Mesothelial cell of epicardium (in vitro differentiated cells): ENCODE measurements around the gene TTC7B. TPM values are rescaled to one million over a fixed set of nuclear protein-coding genes. Genes with fewer than 3 reads are reported as not detected.

Source experiments
- DNase-seq, 2 experiments: peaks; one replicate each; pipeline ENCODE4 v3.0.0; 2021; ENCODE audit warnings: low spot score in 2 of 2; ENCODE audit not compliant: unreplicated experiment in 2 of 2
- H3K27ac Mint-ChIP-seq: 2 replicates; pipeline ENCODE4 v1.8.0; 2021; ENCODE audit warnings: mixed read lengths
- H3K27me3 Mint-ChIP-seq: 2 replicates; pipeline ENCODE4 v1.8.0; 2021; ENCODE audit warnings: low read depth, mixed read lengths
- H3K36me3 Mint-ChIP-seq: 2 replicates; pipeline ENCODE4 v1.8.0; 2021; ENCODE audit warnings: mixed read lengths
- H3K4me1 Mint-ChIP-seq: 2 replicates; pipeline ENCODE4 v1.8.0; 2021; ENCODE audit warnings: mixed read lengths
- H3K4me3 Mint-ChIP-seq: 2 replicates; pipeline ENCODE4 v1.8.0; 2021; ENCODE audit warnings: mild to moderate bottlenecking, moderate library complexity, mixed read lengths
- H3K9me3 Mint-ChIP-seq: 2 replicates; pipeline ENCODE4 v1.8.0; 2021; ENCODE audit warnings: mixed read lengths
- total RNA-seq: library from RNA; stranded (reverse); gene quantifications from 3 replicates; pipeline ENCODE4 v1.2.1, GENCODE V29; 2021
- TF ChIP-seq, protein P1 (sequence below): fragments of 200-600 bp; sonication (generic); IDR thresholded peaks from one replicate; pipeline ENCODE4 v1.5.0; 2021; ENCODE audit warnings: antibody characterized with exemption; ENCODE audit not compliant: unreplicated experiment

Gene TTC7B
- total RNA-seq, 1 donor from 2014 or later = 56.5 TPM

DNA sequence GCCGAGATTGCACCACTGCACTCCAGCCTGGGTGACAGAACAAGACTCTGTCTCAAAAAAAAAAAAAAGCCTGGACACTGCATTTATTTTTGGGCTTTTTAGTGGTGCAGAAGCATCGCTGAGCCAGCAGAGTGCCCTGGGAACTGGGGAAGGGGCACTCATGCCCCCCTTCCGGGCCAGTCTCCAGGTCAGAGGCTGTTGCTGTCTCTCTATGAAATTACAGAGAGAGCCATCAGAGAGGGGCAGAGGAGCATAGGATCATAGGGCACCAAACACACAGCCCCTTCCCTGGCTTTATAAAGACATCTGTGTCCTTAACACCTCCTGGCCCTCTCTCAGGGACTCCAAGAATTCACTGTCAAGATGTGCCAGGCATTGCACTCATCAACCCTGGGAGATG lies 223.6 kb downstream of the TTC7B start:
- Mint-ChIP-seq H3K36me3 (peaks cover 9% of the 10 kb centered on the region), H3K9me3 (no peaks in the 10 kb centered on the region), H3K27me3 (no peaks in the 10 kb centered on the region), H3K4me1 (peaks cover 5% of the 10 kb centered on the region), H3K27ac (no peak overlapping the region), H3K4me3 (no peak overlapping the region)
- TF ChIP-seq, protein P1, sequence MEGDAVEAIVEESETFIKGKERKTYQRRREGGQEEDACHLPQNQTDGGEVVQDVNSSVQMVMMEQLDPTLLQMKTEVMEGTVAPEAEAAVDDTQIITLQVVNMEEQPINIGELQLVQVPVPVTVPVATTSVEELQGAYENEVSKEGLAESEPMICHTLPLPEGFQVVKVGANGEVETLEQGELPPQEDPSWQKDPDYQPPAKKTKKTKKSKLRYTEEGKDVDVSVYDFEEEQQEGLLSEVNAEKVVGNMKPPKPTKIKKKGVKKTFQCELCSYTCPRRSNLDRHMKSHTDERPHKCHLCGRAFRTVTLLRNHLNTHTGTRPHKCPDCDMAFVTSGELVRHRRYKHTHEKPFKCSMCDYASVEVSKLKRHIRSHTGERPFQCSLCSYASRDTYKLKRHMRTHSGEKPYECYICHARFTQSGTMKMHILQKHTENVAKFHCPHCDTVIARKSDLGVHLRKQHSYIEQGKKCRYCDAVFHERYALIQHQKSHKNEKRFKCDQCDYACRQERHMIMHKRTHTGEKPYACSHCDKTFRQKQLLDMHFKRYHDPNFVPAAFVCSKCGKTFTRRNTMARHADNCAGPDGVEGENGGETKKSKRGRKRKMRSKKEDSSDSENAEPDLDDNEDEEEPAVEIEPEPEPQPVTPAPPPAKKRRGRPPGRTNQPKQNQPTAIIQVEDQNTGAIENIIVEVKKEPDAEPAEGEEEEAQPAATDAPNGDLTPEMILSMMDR = no peak
- DNase-seq = no peak

DNA sequence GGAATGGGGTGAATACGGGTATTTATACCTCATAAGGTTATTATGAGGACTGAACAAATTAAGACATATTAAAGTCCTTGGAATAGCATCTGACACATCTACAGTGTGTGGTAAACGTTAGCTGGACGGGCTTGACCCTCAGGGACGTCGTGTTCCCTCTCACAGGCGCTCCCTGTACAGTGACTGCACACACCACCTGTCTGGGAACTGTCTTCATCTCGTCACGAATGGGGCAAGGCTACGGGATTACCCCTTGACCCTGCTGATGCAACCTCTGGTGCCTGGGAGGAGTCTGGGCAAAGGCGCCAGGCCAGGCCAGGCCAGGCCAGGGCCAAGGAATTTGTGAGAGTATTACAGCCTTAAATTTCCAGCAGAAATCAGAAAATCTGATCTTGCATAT lies 228.3 kb downstream of the TTC7B start:
- Mint-ChIP-seq H3K4me1 (no peaks in the 10 kb centered on the region), H3K27ac (no peak overlapping the region), H3K9me3 (no peaks in the 10 kb centered on the region), H3K36me3 (peaks cover 17% of the 10 kb centered on the region), H3K27me3 (no peaks in the 10 kb centered on the region), H3K4me3 (no peak overlapping the region)
- no peak for DNase-seq
- TF ChIP-seq, protein P1 = no peak

GRCh38 chr14:90587252-90587910 lies 228.8 kb downstream of the TTC7B start:
- TF ChIP-seq, protein P1 = no peak
- no peak for DNase-seq
- Mint-ChIP-seq H3K4me3 (no peak overlapping the region), H3K27ac (no peak overlapping the region), H3K9me3 (no peaks in the 10 kb centered on the region), H3K36me3 (peaks cover 17% of the 10 kb centered on the region), H3K27me3 (no peaks in the 10 kb centered on the region), H3K4me1 (no peaks in the 10 kb centered on the region)

- Mint-ChIP-seq H3K36me3 (peaks cover 16% of the 10 kb centered on the region), H3K27me3 (no peaks in the 10 kb centered on the region), H3K27ac (no peak overlapping the region), H3K4me1 (peaks cover 2% of the 10 kb centered on the region), H3K4me3 (no peak overlapping the region), H3K9me3 (no peaks in the 10 kb centered on the region)
- TF ChIP-seq, protein P1 = no peak
- DNase-seq = no peak
These were observed 231.1 kb downstream of the TTC7B start for GRCh38 chr14:90585106-90585505.

GRCh38 chr14:90583916-90584605 lies 232.2 kb downstream of the TTC7B start:
- no peak for DNase-seq
- TF ChIP-seq, protein P1 = no peak
- H3K4me3 Mint-ChIP-seq = no peak overlapping the region
- peaks cover 2% of the 10 kb centered on the region for H3K4me1 Mint-ChIP-seq
- H3K36me3 Mint-ChIP-seq = peaks cover 14% of the 10 kb centered on the region
- no peaks in the 10 kb centered on the region for H3K27me3 Mint-ChIP-seq
- H3K9me3 Mint-ChIP-seq = no peaks in the 10 kb centered on the region
- no peak overlapping the region for H3K27ac Mint-ChIP-seq
